Right cardiac atrium (tissue), 5 donors: ENCODE data around the gene RASSF4. TPM values are rescaled to one million over a fixed set of nuclear protein-coding genes. Genes with fewer than 3 reads are reported as not detected.

Experiments used
- ATAC-seq, 2 donors: fragments of 200-7000 bp; cut with Tn5 transposase; one replicate each; pipeline versions ENCODE4 v1.8.0 to v1.9.1; 2020; ENCODE audit warnings: moderate library complexity in 2 of 2, mild to moderate bottlenecking in 1 of 2
- DNase-seq, 3 donors: peaks; one replicate each; pipeline ENCODE4 v3.0.0-alpha.2; 2020
- H3K27ac ChIP-seq: one replicate; pipeline ENCODE4 v1.5.1; 2013; ENCODE audit warnings: mild to moderate bottlenecking, low read length, control low read depth, moderate library complexity
- H3K27me3 ChIP-seq: one replicate; pipeline ENCODE4 v1.6.1; 2013; ENCODE audit not compliant: control insufficient read depth, insufficient read depth
- H3K4me1 ChIP-seq: one replicate; pipeline ENCODE4 v1.6.1; 2013; ENCODE audit warnings: low read length; ENCODE audit not compliant: control insufficient read depth, insufficient read depth
- H3K4me3 ChIP-seq: one replicate; pipeline ENCODE4 v1.5.1; 2013; ENCODE audit warnings: low read length, control low read depth
- H3K9me3 ChIP-seq: one replicate; pipeline ENCODE4 v1.6.1; 2013; ENCODE audit warnings: low read length; ENCODE audit not compliant: control insufficient read depth
- WGBS: extraction: QIAGEN DNeasy Blood & Tissue Kit; methylation state at CpG from one replicate; pipeline ENCODE4 v1.1.7; 2013; 5-methylcytosine and 5-hydroxymethylcytosine counted together
- intact Hi-C, 4 donors: fragments of 100-400 bp; cut with DNase I; formaldehyde crosslinking; loops; one replicate each; pipeline versions ENCODE4 v1.11.0 to v1.14.0; 2022 to 2023
- polyA plus RNA-seq: library from polyadenylated mRNA; stranded (reverse); fragments of 200-250 nt; gene quantifications from one replicate; pipeline ENCODE4 v1.2.3, GENCODE V29; 2013
- total RNA-seq, 4 donors: library from RNA; stranded (reverse); fragmentation: NEBNext Ultra II Directional; extraction: Animal tissue kit (Norgen Biotek cat#: 25700); gene quantifications; one replicate each; pipeline ENCODE4 v1.2.1, GENCODE V29; 2021
- donor health status: healthy with polysubstance abuse.
- donor health status: DM: no; HTN: yes; CAD: no.
- donor health status: DM: no; HTN: no; CAD: no.
- donor health status: DM: no; HTN: yes; CAD: no; lungs with severe emphysema.
- donor health status: DM: yes; HTN: yes; CAD: no.

Gene RASSF4
- total and polyA plus RNA-seq, 5 donors, result 45.4 to 92.1 (median 71.3) TPM

- WGBS, result 6% methylated on average over 6 of the region's 6 CpGs
- Histone ChIP-seq H3K4me3 (peak overlapping the region; percentile 56), H3K27me3 (no peaks in the 10 kb centered on the region), H3K27ac (peak overlapping the region; percentile 92), H3K9me3 (no peaks in the 10 kb centered on the region), H3K4me1 (peaks cover 29% of the 10 kb centered on the region)
- ATAC-seq (no peak), DNase-seq (no peak)
- intact Hi-C loops, result no loop called here
Observed at GRCh38 chr10:44958898-44959246, 730 bp upstream of the RASSF4 start.

GRCh38 chr10:44960088-44960460 lies 472 bp downstream of the RASSF4 start:
- H3K4me3 ChIP-seq, result peak overlapping the region; percentile 56
- intact Hi-C loops, result no loop called here
- H3K9me3 ChIP-seq, result no peaks in the 10 kb centered on the region
- H3K27ac ChIP-seq, result peak overlapping the region; percentile 59
- H3K4me1 ChIP-seq, result peaks cover 31% of the 10 kb centered on the region
- H3K27me3 ChIP-seq, result no peaks in the 10 kb centered on the region
- DNase-seq (no peak), ATAC-seq (no peak)
- 17% methylated on average over 8 of the region's 8 CpGs for WGBS

DNA sequence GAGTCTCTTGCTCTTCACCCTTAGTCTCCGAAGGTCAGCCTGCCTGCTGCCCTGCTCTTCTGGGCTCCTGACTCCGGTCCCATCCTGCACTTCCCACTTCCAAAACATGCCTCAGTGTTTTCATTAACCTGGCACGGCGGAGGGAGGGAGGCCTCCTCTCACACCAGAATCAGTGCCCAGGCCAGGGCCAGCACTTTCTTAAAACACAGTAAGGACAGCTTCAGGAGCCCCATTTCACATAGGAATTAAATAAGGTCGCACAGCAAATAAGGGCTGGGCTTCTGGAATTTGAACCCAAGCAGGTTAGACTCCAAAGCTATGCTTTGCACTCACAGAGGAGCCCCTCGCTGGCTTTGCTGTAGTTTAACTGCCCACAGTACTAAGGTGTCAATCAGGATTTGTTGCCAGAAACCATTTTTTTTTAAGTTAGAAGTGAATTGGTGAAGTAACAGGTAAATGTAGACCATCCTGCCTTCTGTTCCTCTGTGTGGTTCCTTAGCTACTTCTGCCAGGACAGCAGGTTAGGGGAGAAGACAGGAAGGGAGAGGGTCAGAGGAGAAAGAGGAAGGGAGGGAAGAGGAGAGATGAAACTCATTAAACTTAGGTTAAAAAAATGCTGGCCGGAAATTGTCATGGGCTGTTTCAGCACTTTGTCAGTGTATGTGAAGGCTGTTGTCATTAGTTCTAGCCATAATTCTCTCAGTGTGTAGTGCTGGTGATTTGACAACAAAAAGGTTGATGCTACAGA lies 1.1 kb downstream of the RASSF4 start:
- Histone ChIP-seq H3K27me3 (no peaks in the 10 kb centered on the region), H3K4me3 (peak overlapping the region; percentile 56), H3K27ac (peak overlapping the region; percentile 59), H3K9me3 (no peaks in the 10 kb centered on the region), H3K4me1 (peaks cover 35% of the 10 kb centered on the region)
- DNase-seq (no peak), ATAC-seq (no peak)
- WGBS, result 35% methylated on average over 7 of the region's 7 CpGs
- intact Hi-C loops, result no loop called here

GRCh38 chr10:44961230-44961571 lies 1.6 kb downstream of the RASSF4 start:
- intact Hi-C loops, result no loop called here
- Histone ChIP-seq H3K9me3 (no peaks in the 10 kb centered on the region), H3K4me3 (peak overlapping the region; percentile 56), H3K27ac (peak overlapping the region; percentile 59), H3K4me1 (peaks cover 40% of the 10 kb centered on the region), H3K27me3 (no peaks in the 10 kb centered on the region)
- 41% methylated on average over 4 of the region's 4 CpGs for WGBS
- no peak for DNase-seq
- ATAC-seq, result no peak

DNA sequence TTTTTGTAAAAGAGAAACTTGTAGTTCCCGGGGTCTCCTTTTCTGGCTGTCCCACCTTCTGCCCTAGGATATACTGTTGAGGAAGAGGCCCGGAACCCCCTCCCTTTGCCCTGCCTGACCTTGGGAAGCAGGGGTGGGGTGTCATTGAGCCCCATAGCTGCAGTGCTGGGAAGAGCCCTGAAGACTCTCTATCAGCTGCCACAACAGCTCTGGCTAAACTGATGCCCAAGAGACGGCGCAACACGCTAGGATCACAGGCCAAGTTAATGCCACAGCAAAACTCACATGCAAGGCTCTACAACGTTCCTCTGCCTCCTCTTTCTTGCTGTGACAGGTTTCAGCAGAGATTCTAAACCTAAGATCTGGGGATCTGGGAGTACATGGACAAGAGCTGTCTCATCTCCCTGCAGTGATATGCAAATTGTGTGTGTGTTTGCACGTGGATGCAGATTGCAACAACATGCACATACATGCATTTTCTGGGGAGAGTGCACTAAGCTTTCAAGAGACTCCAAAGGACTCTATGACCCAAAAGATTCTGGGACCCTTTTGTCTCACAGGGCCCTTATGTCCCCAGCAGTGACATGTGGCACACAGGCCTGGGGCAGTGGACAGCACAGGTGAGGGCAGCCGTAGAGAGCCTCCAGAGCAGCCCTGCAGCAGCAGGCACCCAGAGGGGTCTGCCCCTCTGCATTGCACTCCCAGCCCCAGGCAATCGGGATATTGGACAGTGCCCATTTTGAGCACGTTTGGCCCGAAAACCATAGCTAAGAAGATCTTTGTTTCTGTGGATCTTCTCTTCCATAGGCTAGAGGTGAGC lies 2.5 kb downstream of the RASSF4 start:
- DNase-seq (no peak), ATAC-seq (no peak)
- Histone ChIP-seq H3K27me3 (no peaks in the 10 kb centered on the region), H3K9me3 (no peaks in the 10 kb centered on the region), H3K27ac (peak overlapping the region; percentile 96), H3K4me1 (peaks cover 47% of the 10 kb centered on the region), H3K4me3 (peak overlapping the region; percentile 56)
- 58% methylated on average over 11 of the region's 11 CpGs for WGBS
- intact Hi-C loops, result no loop called here

DNA sequence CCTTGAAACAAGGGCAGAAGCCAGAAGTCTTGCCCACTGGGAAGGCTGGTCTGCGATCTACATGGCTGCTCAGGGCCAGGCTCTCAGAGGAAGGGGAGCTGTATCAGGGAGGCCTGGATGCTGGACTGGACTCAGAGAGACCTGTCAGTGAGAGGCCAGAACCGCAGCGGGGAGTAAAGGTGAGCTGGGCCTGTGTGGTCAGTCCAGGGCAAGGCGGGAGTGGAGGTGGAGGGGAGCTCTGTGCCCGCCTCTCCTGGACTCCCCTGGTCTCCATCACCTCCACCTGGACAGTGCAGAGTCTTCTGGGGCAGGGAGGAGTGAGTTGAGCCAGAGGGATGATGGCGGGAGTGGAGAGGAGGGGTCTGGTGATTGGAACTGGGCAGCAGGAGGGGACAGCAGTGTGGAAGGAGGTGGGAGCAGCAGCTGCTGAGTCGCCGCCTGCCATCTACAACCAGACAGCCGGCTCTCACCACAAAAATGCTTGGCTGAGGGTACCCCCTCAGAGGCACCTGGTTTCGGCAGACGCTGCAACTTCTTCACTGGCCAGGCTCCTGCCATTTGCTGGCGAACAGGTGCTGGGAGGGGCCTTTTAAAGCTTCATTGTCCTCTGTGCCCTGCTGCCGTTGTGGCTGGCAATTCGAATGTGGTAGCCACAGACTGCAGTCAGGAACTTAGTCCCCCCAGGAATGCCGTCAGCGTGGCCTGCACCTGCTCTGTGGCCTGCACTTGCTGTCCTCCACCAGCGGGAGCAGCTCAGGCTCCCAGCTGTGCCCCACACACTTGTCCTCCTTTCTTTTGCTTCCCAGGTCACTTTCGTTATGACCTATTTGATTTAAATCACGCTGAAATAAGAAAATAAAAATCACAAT lies 3.5 kb downstream of the RASSF4 start:
- Histone ChIP-seq H3K4me3 (peak overlapping the region; percentile 4), H3K27me3 (no peaks in the 10 kb centered on the region), H3K4me1 (peaks cover 47% of the 10 kb centered on the region), H3K27ac (peak overlapping the region; percentile 96), H3K9me3 (no peaks in the 10 kb centered on the region)
- 65% methylated on average over 19 of the region's 19 CpGs for WGBS
- ATAC-seq, result no peak
- no peak for DNase-seq
- intact Hi-C loops, result no loop called here

DNA sequence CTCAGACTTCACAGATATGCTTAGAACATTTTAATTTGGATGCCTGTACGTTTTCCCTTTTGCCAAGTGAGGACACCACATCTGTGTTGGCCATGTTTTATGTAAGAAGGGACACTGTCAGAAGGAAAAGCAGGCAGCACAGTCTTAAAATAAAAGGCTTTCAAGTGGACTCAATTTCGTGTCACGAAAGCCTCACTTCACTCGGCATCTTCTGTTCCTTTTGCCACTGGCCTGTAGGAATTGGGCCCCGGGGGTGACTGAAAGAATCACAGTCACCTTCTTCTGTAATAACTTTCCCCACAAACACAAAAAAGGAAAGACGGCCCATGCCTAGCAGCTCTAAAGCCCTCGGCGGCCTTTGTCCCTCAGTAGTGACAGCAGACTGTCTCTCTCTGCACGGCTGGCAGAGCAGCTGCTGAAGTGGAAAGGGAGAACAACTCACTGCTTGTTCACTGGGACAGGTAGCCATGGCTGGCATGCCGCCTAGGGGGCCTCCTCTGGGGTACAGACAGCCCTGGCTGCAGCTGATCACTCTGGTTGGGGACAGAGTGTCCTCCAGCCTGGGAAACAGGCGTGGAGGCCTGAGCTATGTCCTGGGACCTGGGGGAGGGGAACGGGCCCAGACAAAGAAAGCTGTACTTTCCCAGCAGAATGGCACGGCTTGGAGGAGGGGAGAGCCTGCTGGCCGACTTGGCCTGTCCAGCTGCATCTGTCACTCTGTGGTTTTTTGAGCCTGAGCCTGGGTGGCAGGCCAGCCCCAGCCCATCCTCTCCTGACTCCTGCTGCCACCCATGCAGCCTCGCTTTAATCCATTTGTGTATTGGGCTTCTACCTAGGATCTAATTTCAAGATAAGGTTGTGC lies 4.4 kb downstream of the RASSF4 start:
- DNase-seq (peak; percentile 81 to 95 (median 92)), ATAC-seq (peak; percentile 47 to 74)
- peaks cover 52% of the 10 kb centered on the region for H3K4me1 ChIP-seq
- intact Hi-C loops, result no loop called here
- peak overlapping the region; percentile 4 for H3K4me3 ChIP-seq
- no peaks in the 10 kb centered on the region for H3K9me3 ChIP-seq
- 36% methylated on average over 15 of the region's 15 CpGs for WGBS
- H3K27ac ChIP-seq, result peak overlapping the region; percentile 96
- no peaks in the 10 kb centered on the region for H3K27me3 ChIP-seq

DNA sequence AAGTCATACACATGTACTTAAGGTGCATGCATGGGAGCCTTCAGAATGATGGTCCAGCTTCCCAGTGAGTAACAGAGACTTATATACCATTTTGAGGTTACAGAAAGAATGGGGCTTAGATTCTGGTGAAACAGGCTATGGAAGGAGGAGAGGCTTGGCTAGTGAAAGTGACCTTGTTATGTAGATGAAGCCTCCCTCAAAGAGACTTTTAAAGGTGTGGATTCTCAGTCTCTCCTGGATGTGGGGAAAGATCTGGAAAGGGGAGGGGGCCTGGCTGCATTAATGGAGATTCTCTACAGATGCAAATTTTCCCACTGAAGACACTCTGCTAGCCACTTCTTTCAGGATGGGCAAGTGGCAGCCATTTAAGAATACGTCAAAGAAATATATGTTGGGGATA lies 5.5 kb downstream of the RASSF4 start:
- Histone ChIP-seq H3K27ac (peak overlapping the region; percentile 96), H3K27me3 (no peaks in the 10 kb centered on the region), H3K4me3 (no peak overlapping the region), H3K9me3 (no peaks in the 10 kb centered on the region), H3K4me1 (peaks cover 62% of the 10 kb centered on the region)
- ATAC-seq (no peak), DNase-seq (no peak)
- intact Hi-C loops, result no loop called here
- WGBS, result 75% methylated on average over 1 of the region's 1 CpG

GRCh38 chr10:44965651-44966097 lies 6.1 kb downstream of the RASSF4 start:
- ATAC-seq (no peak), DNase-seq (peak in 1 of 3 donors; percentile 68)
- intact Hi-C loops, result no loop called here
- Histone ChIP-seq H3K27ac (peak overlapping the region; percentile 96), H3K4me3 (no peak overlapping the region), H3K27me3 (no peaks in the 10 kb centered on the region), H3K4me1 (peaks cover 62% of the 10 kb centered on the region), H3K9me3 (no peaks in the 10 kb centered on the region)
- WGBS, result 65% methylated on average over 6 of the region's 6 CpGs

DNA sequence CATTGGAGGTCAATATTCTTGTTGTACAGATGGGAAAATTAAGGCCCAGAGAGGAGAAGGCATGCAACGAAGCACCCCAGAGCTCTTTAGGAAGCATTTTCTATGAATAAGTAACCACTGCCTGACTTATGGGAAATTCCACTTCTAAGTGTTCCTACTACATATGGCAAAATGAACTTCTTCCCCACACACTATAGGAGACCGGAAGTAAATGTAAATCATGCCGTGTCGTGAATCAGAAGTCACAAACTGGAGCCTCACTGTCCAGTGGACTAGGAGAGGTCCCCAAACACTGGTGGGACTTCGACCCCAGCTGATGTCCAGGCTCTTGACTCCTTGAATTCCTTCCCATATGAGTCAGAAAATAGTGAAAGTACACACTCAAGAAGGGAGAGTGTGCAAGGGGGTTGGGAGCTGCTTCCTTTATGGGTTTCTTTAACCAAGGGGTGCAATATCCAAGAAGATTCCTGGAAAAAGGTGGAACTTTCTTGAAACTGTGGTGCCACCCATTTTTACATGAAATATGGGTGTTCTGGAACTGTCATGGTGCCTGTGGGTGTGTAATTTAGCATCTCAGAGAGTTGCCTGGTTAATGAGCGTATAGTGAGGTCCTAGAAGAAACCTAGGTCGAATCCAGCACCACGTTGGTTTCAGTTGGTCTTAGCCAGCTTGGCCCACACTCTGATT lies 6.7 kb downstream of the RASSF4 start:
- Histone ChIP-seq H3K27me3 (no peaks in the 10 kb centered on the region), H3K9me3 (no peaks in the 10 kb centered on the region), H3K4me1 (peaks cover 62% of the 10 kb centered on the region), H3K4me3 (no peak overlapping the region), H3K27ac (peak overlapping the region; percentile 96)
- ATAC-seq, result no peak
- WGBS, result 73% methylated on average over 8 of the region's 8 CpGs
- intact Hi-C loops, result no loop called here
- no peak for DNase-seq
